SK-N-MC (cell line): ENCODE results near the gene RUNX1.

ENCODE experiments used
- EZH2 ChIP-seq: fragments of 200-600 bp; sonication (generic); IDR thresholded peaks from one replicate; pipeline ENCODE4 v1.6.1; 2017; ENCODE audit warnings: antibody characterized with exemption
- POLR2AphosphoS5 ChIP-seq: IDR thresholded peaks from 2 replicates; pipeline ENCODE4 v1.6.1; 2012; ENCODE audit warnings: mild to moderate bottlenecking, low read depth, low read length, borderline replicate concordance

DNA sequence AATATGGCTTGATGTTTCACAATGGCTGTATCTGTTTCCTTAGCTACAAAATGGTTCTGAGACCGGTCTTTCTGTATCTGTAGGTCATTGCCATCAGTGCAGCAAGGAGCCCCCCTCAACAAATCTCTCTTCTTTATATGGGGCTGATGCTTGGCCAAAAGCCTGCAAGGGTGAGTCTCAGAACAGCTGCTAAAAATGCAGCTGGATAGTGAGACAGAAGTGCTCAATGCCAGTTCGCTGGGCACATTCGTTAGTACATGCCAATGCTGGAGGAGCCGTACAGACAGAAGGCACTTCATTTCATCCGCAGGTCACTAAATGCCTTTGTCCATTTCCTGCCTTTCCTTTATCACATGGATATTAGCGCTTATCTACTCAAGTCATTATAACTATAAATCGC is 67.3 kb downstream of the RUNX1 start:
- TF ChIP-seq POLR2AphosphoS5 (no peak), EZH2 (no peak)
